K562 (cell line): ENCODE measurements around the gene MEIKIN. TPM values are rescaled to one million over a fixed set of nuclear protein-coding genes. Genes with fewer than 3 reads are reported as not detected.

Source experiments
- ATAC-seq: fragments of 200-7000 bp; cut with Tn5 transposase; 3 replicates; pipeline ENCODE4 v1.9.1; 2020; ENCODE audit warnings: moderate library complexity
- BruUV-seq: library from RNA; stranded (reverse); fragments of 400-500 nt; replicated peaks from 2 replicates; lab custom pipeline; 2021; lab: Mats Ljungman, UMichigan
- CTCF ChIA-PET: fragments of 300-600 bp; formaldehyde crosslinking; extraction: SDS; loops from one replicate; lab custom pipeline; 2021; ENCODE audit warnings: low intra/inter-chr PET ratio; lab: Yijun Ruan, JAX
- POLR2A ChIA-PET: fragments of 300-600, 350-650 bp; sonication (Branson Sonifier 250); formaldehyde crosslinking; extraction: SDS; loops from one replicate; lab custom pipeline; 2021; ENCODE audit warnings: antibody characterized with exemption, inconsistent platforms; lab: Yijun Ruan, JAX
- DNase-seq, 4 experiments: peaks; one replicate each; pipeline versions ENCODE4 v3.0.0 to v3.0.0-alpha.2; 2011 to 2018; ENCODE audit warnings: low spot score in 3 of 4, mixed read lengths in 3 of 4; ENCODE audit errors: extremely low read depth in 1 of 4
- FAIRE-seq: peaks from 2 replicates; lab custom pipeline; 2011; peaks lifted over from hg19 to GRCh38; lab: Jason Lieb, UNC
- H2AFZ ChIP-seq: 2 replicates; pipeline ENCODE4 v1.6.0; 2011; ENCODE audit warnings: low read depth, low read length, control low read depth, inconsistent platforms
- H3K27ac ChIP-seq: fragments of 200-600 bp; 3 replicates; pipeline ENCODE4 v1.8.0; 2011; ENCODE audit warnings: low read depth, mild to moderate bottlenecking, control low read depth, inconsistent platforms, low read length, moderate library complexity, mixed read lengths; ENCODE audit errors: extremely low read depth
- H3K27me3 ChIP-seq, 2 experiments: fragments of 300-600 bp in 1 of 2; 2 replicates in 1 of 2; 3 replicates in 1 of 2; pipeline versions ENCODE4 v1.6.0 to v1.8.0; 2011; ENCODE audit warnings: inconsistent platforms in 2 of 2, low read length in 2 of 2, mild to moderate bottlenecking in 1 of 2, mixed read lengths in 1 of 2, moderate library complexity in 1 of 2; ENCODE audit not compliant: control insufficient read depth in 2 of 2, insufficient read depth in 2 of 2
- H3K36me3 ChIP-seq: fragments of 300-600 bp; 3 replicates; pipeline ENCODE4 v1.8.0; 2011; ENCODE audit warnings: mild to moderate bottlenecking, low read length, inconsistent platforms; ENCODE audit not compliant: control insufficient read depth, insufficient read depth
- H3K4me1 ChIP-seq, 2 experiments: fragments of 200-600 bp in 1 of 2; replicated peaks in 1 of 2; 2 replicates in 1 of 2; 3 replicates in 1 of 2; pipeline versions ENCODE4 v1.5.1 to v1.8.0; 2011; ENCODE audit warnings: inconsistent platforms in 2 of 2, low read length in 2 of 2, mild to moderate bottlenecking in 1 of 2, mixed read lengths in 1 of 2, moderate library complexity in 1 of 2; ENCODE audit not compliant: control insufficient read depth in 2 of 2, insufficient read depth in 2 of 2
- H3K4me2 ChIP-seq: 2 replicates; pipeline ENCODE4 v1.6.1; 2011; ENCODE audit warnings: low read length, control low read depth, inconsistent platforms, mixed read lengths; ENCODE audit not compliant: insufficient read depth
- H3K4me3 ChIP-seq: fragments of 200-600 bp; sonication (generic), shearing (Covaris generic); 2 replicates; pipeline ENCODE4 v1.5.1; 2016; ENCODE audit warnings: control low read depth, inconsistent platforms
- H3K79me2 ChIP-seq: fragments of 200-600 bp; 3 replicates; pipeline ENCODE4 v1.8.0; 2011; ENCODE audit warnings: low read length, inconsistent platforms; ENCODE audit not compliant: control insufficient read depth, insufficient read depth
- H3K9ac ChIP-seq, 2 experiments: 2 replicates each; pipeline versions ENCODE4 v1.6.0 to v1.6.1; 2011; ENCODE audit warnings: low read depth in 2 of 2, low read length in 2 of 2, control low read depth in 1 of 2, inconsistent platforms in 1 of 2, mild to moderate bottlenecking in 1 of 2, mixed read lengths in 1 of 2; ENCODE audit not compliant: insufficient read depth in 1 of 2
- H3K9me1 ChIP-seq: one replicate; pipeline ENCODE4 v1.6.0; 2011; ENCODE audit warnings: inconsistent platforms, mild to moderate bottlenecking, low read length, moderate library complexity; ENCODE audit not compliant: control insufficient read depth, insufficient read depth
- H3K9me3 ChIP-seq: replicated peaks from 2 replicates; pipeline ENCODE4 v1.5.1; 2011; ENCODE audit warnings: low read depth, low read length, inconsistent platforms; ENCODE audit not compliant: control insufficient read depth, insufficient read depth
- H4K20me1 ChIP-seq: replicated peaks from 2 replicates; pipeline ENCODE4 v1.6.1; 2011; ENCODE audit warnings: low read length, inconsistent platforms, mixed read lengths; ENCODE audit not compliant: control insufficient read depth, insufficient read depth
- HDAC6 ChIP-seq: IDR thresholded peaks from 2 replicates; pipeline ENCODE4 v1.6.1; 2012; ENCODE audit warnings: low read depth, mild to moderate bottlenecking, control low read depth, inconsistent platforms, low read length, moderate library complexity
- MEF2A ChIP-seq: IDR thresholded peaks from 2 replicates; pipeline ENCODE4 v1.6.1; 2011; ENCODE audit warnings: low read depth, mild to moderate bottlenecking, low read length, moderate library complexity; ENCODE audit not compliant: control insufficient read depth
- NFE2 ChIP-seq: IDR thresholded peaks from 2 replicates; pipeline ENCODE4 v1.6.1; 2014; ENCODE audit warnings: antibody characterized with exemption, low read depth
- NFE2L1 ChIP-seq: fragments of 450-650 bp; IDR thresholded peaks from 2 replicates; pipeline ENCODE4 v1.6.1; 2016; ENCODE audit warnings: missing genetic modification characterization, low read depth, mild to moderate bottlenecking, missing compliant biosample characterization, moderate library complexity, borderline replicate concordance
- POU5F1 ChIP-seq: fragments of 150-350 bp; IDR thresholded peaks from 2 replicates; pipeline ENCODE4 v1.6.1; 2014; ENCODE audit warnings: borderline replicate concordance, low read length, low read depth, mild to moderate bottlenecking; ENCODE audit not compliant: partially characterized antibody
- TBP ChIP-seq: optimal IDR thresholded peaks from 2 replicates; pipeline ENCODE3; 2011; ENCODE audit warnings: low read depth, low read length, improper control_type of control experiment
- TEAD4 ChIP-seq, 2 experiments: sonication (generic) in 1 of 2; formaldehyde crosslinking in 1 of 2; IDR thresholded peaks; 2 replicates each; pipeline versions ENCODE4 v1.6.1 to v1.8.0; 2012 to 2022; ENCODE audit warnings: borderline replicate concordance in 1 of 2, inconsistent platforms in 1 of 2, low read length in 1 of 2, mild to moderate bottlenecking in 1 of 2, missing genetic modification reagents in 1 of 2
- WHSC1 ChIP-seq: IDR thresholded peaks from one replicate; pipeline ENCODE4 v1.6.1; 2012; ENCODE audit warnings: low read length, control low read depth, inconsistent platforms
- ZFP30 ChIP-seq: fragments of 250-450 bp; sonication (Bioruptor Pico); IDR thresholded peaks from 2 replicates; pipeline ENCODE4 v1.8.0; 2022; ENCODE audit warnings: moderate library complexity, mild to moderate bottlenecking, inconsistent platforms, borderline replicate concordance
- ZNF224 ChIP-seq: sonication (generic); formaldehyde crosslinking; IDR thresholded peaks from 2 replicates; pipeline ENCODE4 v1.8.0; 2022; ENCODE audit warnings: mild to moderate bottlenecking, missing genetic modification reagents
- ZNF316 ChIP-seq: fragments of 450-650 bp; IDR thresholded peaks from 2 replicates; pipeline ENCODE4 v1.6.1; 2016
- WGBS: fragments of 100-300 bp; shearing (Covaris generic); methylation state at CpG from one replicate; pipeline ENCODE4 v1.1.6; 2016; ENCODE audit warnings: low coverage, mixed read lengths; ENCODE audit not compliant: insufficient coverage; ENCODE audit errors: missing lambda C conversion rate; 5-methylcytosine and 5-hydroxymethylcytosine counted together
- in situ Hi-C: fragments of 300-500 bp; cut with MboI; formaldehyde crosslinking; loops from 4 replicates; pipeline ENCODE4 v1.15.0; 2018; ENCODE audit warnings: inconsistent platforms, mixed read lengths
- intact Hi-C: fragments of 100-400 bp; cut with micrococcal nuclease; formaldehyde crosslinking; loops from 2 replicates; pipeline ENCODE4 v1.14.2; 2022
- polyA plus RNA-seq, 8 experiments: library from polyadenylated mRNA; depleted of rRNA in 4 of 8; stranded (reverse) in 5 of 8; unstranded in 3 of 8; fragments of >200 nt; fragmentation: Nextera tagmentation in 2 of 8; fragmentation: Illumina TruSeq in 1 of 8; extraction: Ambion mirVana in 2 of 8; extraction: Trizol in 1 of 8; gene quantifications; 2 replicates each; pipeline versions ENCODE4 v1.2.1 to v1.2.3, GENCODE V29; 2011 to 2014; ENCODE audit warnings: inconsistent platforms in 1 of 8, missing spikeins in 1 of 8
- total RNA-seq, 7 experiments: library from RNA; depleted of rRNA in 6 of 7; stranded (reverse); fragments of >200 nt in 6 of 7; fragmentation: Illumina TruSeq in 2 of 7; extraction: Trizol in 2 of 7; gene quantifications; 2 replicates each; pipeline versions ENCODE4 v1.2.1 to v1.2.3, GENCODE V29; 2011 to 2021; ENCODE audit warnings: low replicate concordance in 1 of 7
- TF ChIP-seq, protein P1 (sequence below): fragments of 250-450 bp; sonication (Bioruptor Pico); IDR thresholded peaks from 2 replicates; pipeline ENCODE4 v1.5.0; 2021; ENCODE audit warnings: mild to moderate bottlenecking, moderate library complexity
- TF ChIP-seq, protein P2 (sequence below): fragments of 450-650 bp; IDR thresholded peaks from 2 replicates; pipeline ENCODE4 v1.6.1; 2016; ENCODE audit warnings: antibody characterized with exemption
- TF ChIP-seq, protein P3 (sequence below): fragments of 250-450 bp; sonication (Bioruptor Pico); IDR thresholded peaks from 2 replicates; pipeline ENCODE4 v1.9.0; 2021; ENCODE audit warnings: mild to moderate bottlenecking
- TF ChIP-seq, protein P4 (sequence below): fragments of 200-800 bp; sonication (Bioruptor generic); IDR thresholded peaks from 2 replicates; pipeline ENCODE4 v1.6.1; 2017; ENCODE audit warnings: missing genetic modification characterization, missing compliant biosample characterization

MEIKIN gene
- total and polyA plus RNA-seq, 9 of the 15 experiments (the other 6 are each of a cell fraction or from before 2014, with no cell fraction given): 0.18 TPM; not detected in 8

DNA sequence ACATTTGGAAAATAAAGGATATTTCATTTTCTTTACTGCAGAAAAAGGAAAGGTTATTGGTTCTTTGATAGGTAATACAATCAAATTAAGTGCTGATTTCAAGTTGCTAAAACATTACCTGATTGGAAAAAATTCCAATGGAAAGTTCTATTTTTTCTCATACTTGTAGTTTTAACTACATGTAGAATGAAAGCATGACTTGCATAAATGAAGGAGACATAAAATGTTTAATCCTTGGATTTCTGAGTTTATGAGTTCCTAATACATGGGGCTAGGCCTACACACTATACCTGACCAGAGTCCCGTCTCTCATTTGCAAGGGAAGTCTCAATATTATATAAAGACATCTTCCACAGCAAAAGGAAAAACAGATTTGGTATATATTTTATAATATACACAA is 5.2 kb upstream of the MEIKIN start (continued):
- no peak for TF ChIP-seq TBP
- peak; percentile 49; the same call in 1 of the 2 replicates for TF ChIP-seq ZNF316
- TF ChIP-seq NFE2: 0 out of 2 replicates have a peak, but pooled peaks have one; percentile 11
- TF ChIP-seq NFE2L1 (tag): peak; percentile 59; the same call in 1 of the 2 replicates
- TF ChIP-seq POU5F1: no peak
- no peak for TF ChIP-seq ZNF224 (CRISPR knock-in tag)

DNA sequence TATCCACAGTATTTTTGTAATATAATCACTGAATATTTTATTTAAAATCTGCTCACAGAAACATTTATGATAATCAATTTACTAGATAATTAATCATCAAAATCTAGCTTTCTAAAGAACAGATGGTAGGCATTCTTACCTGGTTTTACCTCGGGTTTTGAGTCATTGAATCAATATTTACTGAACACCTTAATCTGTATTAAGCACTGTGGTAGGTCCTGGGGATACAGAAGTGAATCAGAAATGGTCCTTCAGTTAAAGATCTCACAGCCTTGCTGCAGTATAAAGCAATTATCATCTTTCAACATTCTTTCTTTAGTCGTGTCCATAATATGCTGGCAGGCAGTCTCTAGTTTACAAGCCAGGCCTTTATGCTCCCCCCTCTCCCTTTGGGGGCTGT is 2.0 kb upstream of the MEIKIN start:
- WGBS: 7% methylated on average over 2 of the region's 2 CpGs
- ChIA-PET POLR2A (no interaction called here), CTCF (no interaction called here)
- Histone ChIP-seq H2AFZ (no peak overlapping the region), H3K27ac (no peak overlapping the region), H3K9me3 (no peaks in the 10 kb centered on the region), H3K36me3 (no peaks in the 10 kb centered on the region), H3K4me3 (no peak overlapping the region), H3K4me1 (peaks cover 0 to 8% of the 10 kb centered on the region in 2 experiments; a peak in 1 of 5 replicates), H3K4me2 (no peak overlapping the region), H3K9me1 (no peaks in the 10 kb centered on the region), H3K27me3 (no peaks in the 10 kb centered on the region), H4K20me1 (no peaks in the 10 kb centered on the region), H3K9ac (no peak overlapping the region), H3K79me2 (no peaks in the 10 kb centered on the region)
- FAIRE-seq (no peak), DNase-seq (no peak), ATAC-seq (no peak)
- in situ Hi-C loops (no loop called here), intact Hi-C loops (no loop called here)
- BruUV-seq: no TSS peak
- no peak for TF ChIP-seq TEAD4 (IDR thresholded peaks at IDR 0.05; ENCODE audit: low read length)
- TF ChIP-seq TEAD4 (CRISPR knock-in tag; IDR thresholded peaks at IDR 0.05; ENCODE audit: borderline replicate concordance): no peak
- TF ChIP-seq, protein P1, sequence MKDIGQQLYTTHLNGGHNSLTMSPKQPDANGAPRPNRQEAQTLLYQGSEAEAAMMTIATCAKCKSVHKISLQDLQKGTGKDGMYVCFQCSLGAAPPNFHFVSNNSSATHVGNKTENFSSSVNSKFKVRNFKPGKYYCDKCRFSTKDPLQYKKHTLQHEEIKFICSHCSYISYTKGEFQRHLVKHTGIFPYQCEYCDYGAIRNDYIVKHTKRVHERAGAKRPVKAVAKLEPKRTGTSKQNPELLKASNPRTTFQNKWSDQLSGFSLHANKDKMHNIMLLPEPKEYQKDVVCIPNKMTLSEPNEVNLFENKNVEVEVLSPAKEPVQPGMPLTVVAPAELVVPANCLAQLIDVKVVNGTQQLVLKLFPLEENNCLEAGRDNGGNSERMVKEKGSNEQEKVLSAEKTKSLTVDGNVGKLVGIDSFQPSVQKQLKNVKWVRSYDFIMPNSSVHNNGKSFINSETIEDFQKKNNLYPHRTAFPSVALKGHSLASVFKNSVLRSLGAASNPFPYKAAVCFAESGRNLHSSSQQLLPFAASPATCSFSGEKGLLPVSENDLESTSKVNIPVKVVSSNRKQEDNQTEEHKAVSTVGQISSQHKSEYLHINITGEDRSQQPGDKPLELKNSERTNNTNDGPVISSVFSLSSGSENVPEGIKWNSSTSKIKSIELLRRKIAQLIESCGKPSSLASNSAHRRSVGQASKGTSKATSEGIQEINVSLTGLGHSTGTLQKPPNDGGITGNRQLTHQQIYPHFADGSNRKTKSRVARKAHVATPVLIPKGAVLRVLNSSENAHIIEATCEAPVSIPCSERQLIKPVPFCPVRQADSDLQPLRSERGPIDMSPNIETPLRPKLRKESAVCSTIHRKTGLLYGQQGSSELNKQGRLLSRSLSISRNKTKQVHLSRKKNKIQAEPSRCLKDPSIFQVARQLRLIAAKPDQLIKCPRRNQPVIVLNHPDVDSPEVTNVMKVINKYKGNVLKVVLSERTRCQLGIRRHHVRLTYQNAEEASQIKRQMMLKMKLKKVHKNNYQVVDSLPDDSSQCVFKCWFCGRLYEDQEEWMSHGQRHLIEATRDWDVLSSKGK (CRISPR knock-in tag): no peak
- TF ChIP-seq, protein P2, sequence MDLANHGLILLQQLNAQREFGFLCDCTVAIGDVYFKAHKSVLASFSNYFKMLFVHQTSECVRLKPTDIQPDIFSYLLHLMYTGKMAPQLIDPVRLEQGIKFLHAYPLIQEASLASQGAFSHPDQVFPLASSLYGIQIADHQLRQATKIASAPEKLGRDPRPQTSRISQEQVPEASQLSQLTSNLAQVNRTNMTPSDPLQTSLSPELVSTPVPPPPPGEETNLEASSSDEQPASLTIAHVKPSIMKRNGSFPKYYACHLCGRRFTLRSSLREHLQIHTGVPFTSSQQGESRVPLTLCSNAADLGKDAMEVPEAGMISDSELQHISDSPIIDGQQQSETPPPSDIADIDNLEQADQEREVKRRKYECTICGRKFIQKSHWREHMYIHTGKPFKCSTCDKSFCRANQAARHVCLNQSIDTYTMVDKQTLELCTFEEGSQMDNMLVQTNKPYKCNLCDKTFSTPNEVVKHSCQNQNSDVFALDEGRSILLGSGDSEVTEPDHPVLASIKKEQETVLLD: no peak
- TF ChIP-seq, protein P3, sequence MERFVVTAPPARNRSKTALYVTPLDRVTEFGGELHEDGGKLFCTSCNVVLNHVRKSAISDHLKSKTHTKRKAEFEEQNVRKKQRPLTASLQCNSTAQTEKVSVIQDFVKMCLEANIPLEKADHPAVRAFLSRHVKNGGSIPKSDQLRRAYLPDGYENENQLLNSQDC: no peak
- TF ChIP-seq MEF2A: no peak
- no peak for TF ChIP-seq HDAC6
- TF ChIP-seq ZFP30 (CRISPR knock-in tag): no peak
- TF ChIP-seq, protein P4, sequence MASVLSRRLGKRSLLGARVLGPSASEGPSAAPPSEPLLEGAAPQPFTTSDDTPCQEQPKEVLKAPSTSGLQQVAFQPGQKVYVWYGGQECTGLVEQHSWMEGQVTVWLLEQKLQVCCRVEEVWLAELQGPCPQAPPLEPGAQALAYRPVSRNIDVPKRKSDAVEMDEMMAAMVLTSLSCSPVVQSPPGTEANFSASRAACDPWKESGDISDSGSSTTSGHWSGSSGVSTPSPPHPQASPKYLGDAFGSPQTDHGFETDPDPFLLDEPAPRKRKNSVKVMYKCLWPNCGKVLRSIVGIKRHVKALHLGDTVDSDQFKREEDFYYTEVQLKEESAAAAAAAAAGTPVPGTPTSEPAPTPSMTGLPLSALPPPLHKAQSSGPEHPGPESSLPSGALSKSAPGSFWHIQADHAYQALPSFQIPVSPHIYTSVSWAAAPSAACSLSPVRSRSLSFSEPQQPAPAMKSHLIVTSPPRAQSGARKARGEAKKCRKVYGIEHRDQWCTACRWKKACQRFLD (CRISPR knock-in tag): no peak
- TF ChIP-seq WHSC1: no peak
